HG03439 (cell line): Measurements from ENCODE around the gene TFF3.

Source experiments
- ATAC-seq: cut with Tn5 transposase; IDR thresholded peaks from one replicate; pipeline ENCODE4 v1.9.1; 2021; ENCODE audit warnings: mild to moderate bottlenecking, moderate library complexity; ENCODE audit not compliant: unreplicated experiment

TFF3 gene

GRCh38 chr21:42272984-42273600 lies 42.1 kb downstream of the TFF3 start:
- ATAC-seq = no peak

- no peak for ATAC-seq
These were observed 42.9 kb downstream of the TFF3 start for GRCh38 chr21:42272109-42272962.

GRCh38 chr21:42271065-42271464 lies 44.1 kb downstream of the TFF3 start:
- ATAC-seq = no peak

GRCh38 chr21:42269386-42269785 lies 45.8 kb downstream of the TFF3 start:
- ATAC-seq = no peak

- no peak for ATAC-seq
These were observed 48.1 kb downstream of the TFF3 start for GRCh38 chr21:42266971-42267556.

- ATAC-seq = no peak
These were observed 49.9 kb downstream of the TFF3 start for GRCh38 chr21:42265231-42265812.

GRCh38 chr21:42264245-42265195 lies 50.7 kb downstream of the TFF3 start:
- no peak for ATAC-seq

GRCh38 chr21:42263591-42264131 lies 51.5 kb downstream of the TFF3 start:
- no peak for ATAC-seq

- no peak for ATAC-seq
These were observed 52.4 kb downstream of the TFF3 start for GRCh38 chr21:42262831-42263231.

GRCh38 chr21:42261829-42262200 lies 53.4 kb downstream of the TFF3 start:
- ATAC-seq = no peak
